SK-N-SH (cell line): ENCODE measurements around the gene ABCG4. TPM values are rescaled to one million over a fixed set of nuclear protein-coding genes. Genes with fewer than 3 reads are reported as not detected.

Experiments
- CTCF ChIA-PET: fragments of 300-600, 350-600 bp; formaldehyde crosslinking; extraction: SDS; loops from one replicate; lab custom pipeline; 2021; lab: Yijun Ruan, JAX
- POLR2A ChIA-PET: fragments of 350-600 bp; sonication (Branson Sonifier 250); formaldehyde crosslinking; extraction: SDS; loops from one replicate; lab custom pipeline; 2020; ENCODE audit warnings: antibody characterized with exemption, inconsistent platforms; lab: Yijun Ruan, JAX
- DNase-seq: peaks from one replicate; pipeline ENCODE4 v3.0.0; 2012
- H2AFZ ChIP-seq: fragments of 200-600 bp; sonication (generic); 2 replicates; pipeline ENCODE4 v1.8.1; 2016; ENCODE audit warnings: antibody characterized with exemption, mild to moderate bottlenecking, low read depth
- H3F3A ChIP-seq: fragments of 200-600 bp; sonication (generic); replicated peaks from 2 replicates; pipeline ENCODE3; 2016; ENCODE audit warnings: antibody characterized with exemption, mild to moderate bottlenecking; ENCODE audit not compliant: insufficient read depth
- H3K27ac ChIP-seq, 2 experiments: fragments of 200-500 bp in 1 of 2; fragments of 200-600 bp in 1 of 2; sonication (Bioruptor generic) in 1 of 2; sonication (generic), shearing (Covaris generic) in 1 of 2; 2 replicates each; pipeline versions ENCODE4 v1.5.1 to v1.6.1; 2014 to 2016; ENCODE audit warnings: low read depth in 2 of 2, inconsistent platforms in 1 of 2, low read length in 1 of 2, mild to moderate bottlenecking in 1 of 2, mixed read lengths in 1 of 2
- H3K27me3 ChIP-seq: fragments of 200-600 bp; sonication (generic), shearing (Covaris generic); 2 replicates; pipeline ENCODE4 v1.6.1; 2016; ENCODE audit warnings: mixed run types; ENCODE audit not compliant: insufficient read depth
- H3K36me3 ChIP-seq, 2 experiments: fragments of 200-500 bp in 1 of 2; fragments of 200-600 bp in 1 of 2; sonication (Bioruptor generic) in 1 of 2; sonication (generic) in 1 of 2; replicated peaks in 1 of 2; 2 replicates each; pipeline versions ENCODE3 to v1.5.1; 2014 to 2016; ENCODE audit warnings: low read length in 1 of 2, mild to moderate bottlenecking in 1 of 2; ENCODE audit not compliant: insufficient read depth in 2 of 2, control insufficient read depth in 1 of 2
- H3K4me1 ChIP-seq, 2 experiments: fragments of 200-500 bp in 1 of 2; fragments of 200-600 bp in 1 of 2; sonication (Bioruptor generic) in 1 of 2; sonication (generic), shearing (Covaris generic) in 1 of 2; 2 replicates each; pipeline versions ENCODE4 v1.5.1 to v1.6.1; 2014 to 2016; ENCODE audit warnings: low read depth in 1 of 2, low read length in 1 of 2, mixed run types in 1 of 2; ENCODE audit not compliant: insufficient read depth in 2 of 2, control insufficient read depth in 1 of 2
- H3K4me2 ChIP-seq: fragments of 200-600 bp; sonication (generic), shearing (Covaris generic); 2 replicates; pipeline ENCODE4 v1.6.1; 2017; ENCODE audit warnings: mixed run types
- H3K4me3 ChIP-seq, 2 experiments: fragments of 200-500 bp in 1 of 2; fragments of 200-600 bp in 1 of 2; sonication (Bioruptor generic) in 1 of 2; sonication (generic), shearing (Covaris generic) in 1 of 2; 2 replicates each; pipeline versions ENCODE4 v1.5.1 to v1.8.1; 2014 to 2016; ENCODE audit warnings: low read depth in 2 of 2, inconsistent platforms in 1 of 2, low read length in 1 of 2, mild to moderate bottlenecking in 1 of 2, mixed read lengths in 1 of 2, moderate library complexity in 1 of 2
- H3K79me2 ChIP-seq: fragments of 200-600 bp; sonication (generic); 2 replicates; pipeline ENCODE4 v1.8.1; 2017; ENCODE audit warnings: mild to moderate bottlenecking; ENCODE audit not compliant: insufficient read depth
- H3K9ac ChIP-seq: fragments of 200-600 bp; sonication (generic); 2 replicates; pipeline ENCODE4 v1.6.1; 2017; ENCODE audit warnings: mixed run types
- H3K9me2 ChIP-seq: fragments of 200-600 bp; sonication (generic); 2 replicates; pipeline ENCODE4 v1.6.1; 2017; ENCODE audit warnings: mixed run types
- H3K9me3 ChIP-seq: fragments of 200-600 bp; sonication (generic); 2 replicates; pipeline ENCODE4 v1.6.1; 2017; ENCODE audit warnings: mixed run types, mild to moderate bottlenecking, moderate library complexity
- H4K20me1 ChIP-seq: fragments of 200-600 bp; sonication (generic); 2 replicates; pipeline ENCODE4 v1.6.1; 2017; ENCODE audit warnings: mild to moderate bottlenecking, mixed run types; ENCODE audit not compliant: insufficient read depth
- ELF1 ChIP-seq: IDR thresholded peaks from 2 replicates; pipeline ENCODE4 v1.4.0; 2012
- EP300 ChIP-seq, 2 experiments: IDR thresholded peaks; 2 replicates each; pipeline versions ENCODE4 v1.4.0 to v1.6.1; 2012; ENCODE audit warnings: borderline replicate concordance in 1 of 2, low read depth in 1 of 2, low read length in 1 of 2
- FOSL2 ChIP-seq: IDR thresholded peaks from 2 replicates; pipeline ENCODE4 v1.4.0; 2012; ENCODE audit warnings: low read depth, mild to moderate bottlenecking, moderate library complexity, borderline replicate concordance
- FOXM1 ChIP-seq: IDR thresholded peaks from 2 replicates; pipeline ENCODE4 v1.4.0; 2012; ENCODE audit warnings: low read depth, mild to moderate bottlenecking
- GATA2 ChIP-seq: sonication (generic); formaldehyde crosslinking; IDR thresholded peaks from 2 replicates; pipeline ENCODE4 v1.5.0; 2020; ENCODE audit warnings: mild to moderate bottlenecking, missing genetic modification reagents
- IRF3 ChIP-seq: fragments of 150-350 bp; IDR thresholded peaks from 2 replicates; pipeline ENCODE4 v1.6.1; 2016; ENCODE audit warnings: mild to moderate bottlenecking, low read depth, low read length
- MAX ChIP-seq: IDR thresholded peaks from 2 replicates; pipeline ENCODE4 v1.4.0; 2012; ENCODE audit warnings: low read depth
- MXI1 ChIP-seq: IDR thresholded peaks from 2 replicates; pipeline ENCODE4 v1.6.1; 2012; ENCODE audit warnings: mild to moderate bottlenecking, low read depth, low read length, improper control_type of control experiment
- PBX3 ChIP-seq: IDR thresholded peaks from 2 replicates; pipeline ENCODE4; 2012
- POLR2AphosphoS5 ChIP-seq: IDR thresholded peaks from 2 replicates; pipeline ENCODE4 v1.6.1; 2012; ENCODE audit warnings: low read depth, low read length
- REST ChIP-seq: IDR thresholded peaks from 2 replicates; pipeline ENCODE4 v1.6.1; 2012; ENCODE audit warnings: mild to moderate bottlenecking, low read depth, low read length, moderate library complexity
- SMC3 ChIP-seq: IDR thresholded peaks from 2 replicates; pipeline ENCODE4 v1.6.1; 2012; ENCODE audit warnings: low read depth, low read length, improper control_type of control experiment
- TCF12 ChIP-seq: IDR thresholded peaks from 2 replicates; pipeline ENCODE4 v1.4.0; 2012
- USF2 ChIP-seq: fragments of 150-350 bp; IDR thresholded peaks from 2 replicates; pipeline ENCODE4 v1.6.1; 2017; ENCODE audit warnings: antibody characterized with exemption, low read length, low read depth, borderline replicate concordance
- ZBTB33 ChIP-seq: IDR thresholded peaks from 2 replicates; pipeline ENCODE4 v1.4.0; 2012; ENCODE audit warnings: low read depth, borderline replicate concordance
- WGBS: methylation state at CpG from one replicate; pipeline ENCODE4 v1.1.6; 2017; ENCODE audit warnings: low lambda C conversion rate; 5-methylcytosine and 5-hydroxymethylcytosine counted together
- polyA plus RNA-seq, 3 experiments: library from polyadenylated mRNA; depleted of rRNA; stranded (reverse); fragments of >200 nt; gene quantifications; 2 replicates each; pipeline ENCODE4 v1.2.3, GENCODE V29; 2012

Gene ABCG4
- polyA plus RNA-seq, 1 of the 3 experiments (the other 2 are of a cell fraction), result 0.72 TPM

- H3K4me2 ChIP-seq, result no peak overlapping the region
- H2AFZ ChIP-seq, result no peak overlapping the region
- TF ChIP-seq GATA2 (CRISPR knock-in tag), result no peak
- no peak for TF ChIP-seq TCF12
- no peak for TF ChIP-seq FOXM1
- TF ChIP-seq EP300 (IDR thresholded peaks at IDR 0.05; ENCODE audit: borderline replicate concordance in 1 of 2, low read depth in 1 of 2, low read length in 1 of 2), result no peak
- no peak for TF ChIP-seq ELF1
- no peak for TF ChIP-seq PBX3
- TF ChIP-seq MXI1, result no peak
- TF ChIP-seq POLR2AphosphoS5, result no peak
- no peak for TF ChIP-seq USF2
- no peak for TF ChIP-seq FOSL2
- no peak for TF ChIP-seq ZBTB33
- TF ChIP-seq REST, result no peak
- TF ChIP-seq MAX, result no peak
- TF ChIP-seq SMC3, result no peak
- no peak for TF ChIP-seq IRF3
- 80% methylated on average over 4 of the region's 10 CpGs for WGBS
- H3K4me3 ChIP-seq, result no peak overlapping the region
- H3K27ac ChIP-seq, result no peak overlapping the region
- H3K27me3 ChIP-seq, result no peaks in the 10 kb centered on the region
- H3K79me2 ChIP-seq, result no peaks in the 10 kb centered on the region
- ChIA-PET CTCF (interaction anchor here (2.0 kb wide), 1 partner anchor 14 kb away, joined by 6 read pairs; the partner anchor contains the start of gene DPAGT1), POLR2A (no interaction called here)
- peaks cover 7 to 9% of the 10 kb centered on the region in 2 experiments; a peak in 3 of 4 replicates for H3K4me1 ChIP-seq
- no peaks in the 10 kb centered on the region for H3K9me3 ChIP-seq
- peaks cover 0 to 44% of the 10 kb centered on the region in 2 experiments for H3K36me3 ChIP-seq
- no peak for DNase-seq
- no peaks in the 10 kb centered on the region for H3K9me2 ChIP-seq
- no peaks in the 10 kb centered on the region for H4K20me1 ChIP-seq
- no peak overlapping the region for H3K9ac ChIP-seq
- H3F3A ChIP-seq, result peaks cover 12% of the 10 kb centered on the region
Measured at GRCh38 chr11:119116235-119116594, 32.6 kb upstream of the ABCG4 start.
